B cell (primary cell): Measurements from ENCODE around the gene COQ8A.

Experiments
- CTCF ChIP-seq: fragments of 200-600 bp; IDR thresholded peaks from one replicate; pipeline ENCODE4 v1.8.0; 2022; ENCODE audit warnings: antibody characterized with exemption, mild to moderate bottlenecking
- EZH2 ChIP-seq: IDR thresholded peaks from 2 replicates; pipeline ENCODE4 v1.6.1; 2012; ENCODE audit warnings: borderline replicate concordance, low read depth, mild to moderate bottlenecking, moderate library complexity, low read length; ENCODE audit not compliant: insufficient read depth, poor library complexity, severe bottlenecking

DNA sequence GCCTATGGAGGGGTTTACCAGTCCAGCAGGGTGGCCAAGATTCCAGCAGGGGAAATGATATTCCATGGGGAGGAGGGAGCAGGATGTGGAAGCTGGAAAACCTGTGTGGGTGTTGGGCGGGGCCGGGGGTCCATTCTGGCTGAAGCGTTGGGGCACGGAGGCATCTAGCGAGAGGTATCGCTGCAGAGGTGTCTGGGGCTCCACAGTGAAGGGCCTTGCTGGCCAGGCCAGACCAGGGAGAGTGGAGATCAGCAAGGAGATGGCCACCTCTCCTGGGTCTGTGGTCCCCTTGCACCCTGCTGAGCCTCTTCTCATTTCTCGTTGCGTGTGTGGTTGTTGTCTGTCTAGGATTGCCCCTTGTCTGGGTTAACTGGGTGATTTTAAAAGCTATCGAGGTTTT, 6.2 kb downstream of the COQ8A start:
- TF ChIP-seq CTCF = no peak
- TF ChIP-seq EZH2 = no peak
